Mesothelial cell of epicardium (in vitro differentiated cells): ENCODE data around the gene SSH2. TPM values are rescaled to one million over a fixed set of nuclear protein-coding genes. Genes with fewer than 3 reads are reported as not detected.
"Not testable (repeated sequence)": the region's sequence is repeated elsewhere in the genome, so short reads cannot be mapped to it uniquely, and the experiment has no call there.

Experiments used
- DNase-seq, 2 experiments: peaks; one replicate each; pipeline ENCODE4 v3.0.0; 2021; ENCODE audit warnings: low spot score in 2 of 2; ENCODE audit not compliant: unreplicated experiment in 2 of 2
- H3K27ac Mint-ChIP-seq: 2 replicates; pipeline ENCODE4 v1.8.0; 2021; ENCODE audit warnings: mixed read lengths
- H3K27me3 Mint-ChIP-seq: 2 replicates; pipeline ENCODE4 v1.8.0; 2021; ENCODE audit warnings: low read depth, mixed read lengths
- H3K36me3 Mint-ChIP-seq: 2 replicates; pipeline ENCODE4 v1.8.0; 2021; ENCODE audit warnings: mixed read lengths
- H3K4me1 Mint-ChIP-seq: 2 replicates; pipeline ENCODE4 v1.8.0; 2021; ENCODE audit warnings: mixed read lengths
- H3K4me3 Mint-ChIP-seq: 2 replicates; pipeline ENCODE4 v1.8.0; 2021; ENCODE audit warnings: mild to moderate bottlenecking, moderate library complexity, mixed read lengths
- H3K9me3 Mint-ChIP-seq: 2 replicates; pipeline ENCODE4 v1.8.0; 2021; ENCODE audit warnings: mixed read lengths
- CTCF ChIP-seq: fragments of 200-600 bp; sonication (generic); IDR thresholded peaks from one replicate; pipeline ENCODE4 v1.5.0; 2021; ENCODE audit warnings: antibody characterized with exemption; ENCODE audit not compliant: unreplicated experiment
- total RNA-seq: library from RNA; stranded (reverse); gene quantifications from 3 replicates; pipeline ENCODE4 v1.2.1, GENCODE V29; 2021

Gene SSH2
- total RNA-seq, 1 donor from 2014 or later: 23.7 TPM

GRCh38 chr17:29661213-29661612 lies 268.8 kb downstream of the SSH2 start:
- no peak for DNase-seq
- H3K36me3 Mint-ChIP-seq: peaks cover 16% of the 10 kb centered on the region
- H3K27me3 Mint-ChIP-seq: no peaks in the 10 kb centered on the region
- no peak overlapping the region for H3K27ac Mint-ChIP-seq
- H3K4me1 Mint-ChIP-seq: peaks cover 20% of the 10 kb centered on the region
- no peaks in the 10 kb centered on the region for H3K9me3 Mint-ChIP-seq
- TF ChIP-seq CTCF: no peak
- no peak overlapping the region for H3K4me3 Mint-ChIP-seq

GRCh38 chr17:29659155-29659554 lies 270.9 kb downstream of the SSH2 start:
- Mint-ChIP-seq H3K27me3 (no peaks in the 10 kb centered on the region), H3K27ac (no peak overlapping the region), H3K4me3 (no peak overlapping the region)

GRCh38 chr17:29655323-29655722 lies 274.7 kb downstream of the SSH2 start:
- Mint-ChIP-seq H3K27me3 (no peaks in the 10 kb centered on the region), H3K4me1 (peaks cover 10% of the 10 kb centered on the region), H3K27ac (no peak overlapping the region), H3K4me3 (no peak overlapping the region), H3K36me3 (peaks cover 11% of the 10 kb centered on the region), H3K9me3 (no peaks in the 10 kb centered on the region)
- no peak for DNase-seq
- TF ChIP-seq CTCF: no peak

More at GRCh38 chr17:29659155-29659554, 270.9 kb downstream of the SSH2 start:
- H3K36me3 Mint-ChIP-seq: peaks cover 17% of the 10 kb centered on the region
- no peak for DNase-seq
- TF ChIP-seq CTCF: no peak
- no peaks in the 10 kb centered on the region for H3K9me3 Mint-ChIP-seq
- peaks cover 11% of the 10 kb centered on the region for H3K4me1 Mint-ChIP-seq

GRCh38 chr17:29653995-29654714 lies 275.9 kb downstream of the SSH2 start:
- Mint-ChIP-seq H3K36me3 (peaks cover 11% of the 10 kb centered on the region), H3K27me3 (no peaks in the 10 kb centered on the region), H3K4me3 (no peak overlapping the region), H3K9me3 (no peaks in the 10 kb centered on the region), H3K27ac (peak overlapping the region; percentile 21), H3K4me1 (peaks cover 10% of the 10 kb centered on the region)
- no peak for TF ChIP-seq CTCF
- DNase-seq: no peak

- no peak for DNase-seq
- peaks cover 10% of the 10 kb centered on the region for H3K4me1 Mint-ChIP-seq
These were observed 277.1 kb downstream of the SSH2 start for GRCh38 chr17:29652976-29653375.

GRCh38 chr17:29651913-29652312 lies 278.1 kb downstream of the SSH2 start:
- not testable (repeated sequence) for H3K27me3 Mint-ChIP-seq, H3K27ac Mint-ChIP-seq, H3K36me3 Mint-ChIP-seq, DNase-seq, H3K4me1 Mint-ChIP-seq, H3K9me3 Mint-ChIP-seq, H3K4me3 Mint-ChIP-seq

More at GRCh38 chr17:29652976-29653375, 277.1 kb downstream of the SSH2 start:
- TF ChIP-seq CTCF: no peak
- no peaks in the 10 kb centered on the region for H3K27me3 Mint-ChIP-seq
- H3K9me3 Mint-ChIP-seq: no peaks in the 10 kb centered on the region
- H3K27ac Mint-ChIP-seq: no peak overlapping the region
- H3K4me3 Mint-ChIP-seq: no peak overlapping the region
- H3K36me3 Mint-ChIP-seq: peaks cover 10% of the 10 kb centered on the region
